Heart left ventricle (tissue), 13 donors: Measurements from ENCODE around the gene LRP1B.

Experiments
- CTCF ChIP-seq, 12 donors: fragments of 200-600 bp; sonication (generic) in 4 of 12; IDR thresholded peaks; one replicate each; pipeline versions ENCODE4 v1.5.0 to v1.8.0; 2018 to 2022; ENCODE audit warnings: antibody characterized with exemption in 12 of 12, mild to moderate bottlenecking in 5 of 12
- POLR2A ChIP-seq, 2 donors: fragments of 450-650 bp; IDR thresholded peaks; one replicate each; pipeline ENCODE4 v1.6.1; 2017; ENCODE audit warnings: antibody characterized with exemption in 2 of 2, mild to moderate bottlenecking in 2 of 2, moderate library complexity in 2 of 2
- donor health status: ischemic (EF 13 %, LVEDD 7.1; RV severe dilation, severe dysfunction).
- donor health status: DM: no; HTN: yes; CAD: no.
- donor health status: DM: no; HTN: no; CAD: no.
- donor health status: ischemic (EF 25% LVEDD 6.9; RV normal size, moderate dysfunction).
- donor health status: ischemic (EF 25% LVEDD 5.7; RV mildly dilated, moderate dysfunction).
- donor health status: ischemic (EF 35%, LVEDD 5.7; RV mildly dilated, moderate dysfunction).
- donor health status: nonischemic (EF 11% LVEDD 7.7; RV severe dilation, severe dysfunction).
- donor health status: DM: yes; HTN: yes; CAD: no.
- donor health status: PGD.
- donor health status: ischemic (EF 29% LVEDD 5.4; RV normal size, mild dysfunction).
- donor health status: nonischemic (EF 23%, LVEDD 6.1; RV moderate dilation, normal function).

GRCh38 chr2:140630557-140630956, 1500.3 kb downstream of the LRP1B start:
- TF ChIP-seq CTCF (IDR thresholded peaks at IDR 0.05) (no peak), POLR2A (IDR thresholded peaks at IDR 0.05) (no peak)
